SK-N-MC (cell line): ENCODE measurements around the gene AGT.

Source experiments
- EZH2 ChIP-seq: fragments of 200-600 bp; sonication (generic); IDR thresholded peaks from one replicate; pipeline ENCODE4 v1.6.1; 2017; ENCODE audit warnings: antibody characterized with exemption
- FOXP2 ChIP-seq: optimal IDR thresholded peaks from 2 replicates; pipeline ENCODE3; 2011; ENCODE audit warnings: mild to moderate bottlenecking, moderate library complexity; ENCODE audit not compliant: insufficient read depth; ENCODE audit errors: extremely low read length, control extremely low read depth
- POLR2AphosphoS5 ChIP-seq: IDR thresholded peaks from 2 replicates; pipeline ENCODE4 v1.6.1; 2012; ENCODE audit warnings: mild to moderate bottlenecking, low read depth, low read length, borderline replicate concordance

DNA sequence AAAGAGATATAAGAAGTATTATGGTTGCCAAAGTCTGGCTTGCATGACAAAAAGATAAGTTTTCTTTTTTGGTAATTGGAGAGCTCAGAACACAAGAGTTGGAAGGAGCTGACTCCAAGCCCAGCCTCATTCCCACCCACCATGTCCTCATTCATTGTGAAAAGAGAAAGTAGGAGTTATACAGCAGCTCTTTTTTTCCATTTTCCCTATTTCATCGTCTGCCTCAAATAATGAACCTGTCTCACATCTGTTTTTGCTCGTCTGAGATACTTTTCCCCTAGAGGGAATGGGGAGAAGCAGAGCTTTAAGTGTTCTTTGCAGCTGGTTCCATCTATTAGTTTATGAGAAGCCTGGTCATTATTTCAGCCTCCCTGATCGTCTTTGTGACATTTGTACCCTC is 34.7 kb downstream of the AGT start:
- TF ChIP-seq POLR2AphosphoS5 (no peak), EZH2 (no peak), FOXP2 (no peak)
